Posterior cingulate gyrus (tissue), 11 donors: ENCODE data around the gene TMA7B.
"Not testable (repeated sequence)": the region's sequence is repeated elsewhere in the genome, so short reads cannot be mapped to it uniquely, and the experiment has no call there.

Source experiments
- DNase-seq, 10 donors: peaks; one replicate each; pipeline versions ENCODE4 v3.0.0 to v3.0.0-alpha.2; 2020 to 2021; ENCODE audit warnings: mixed read lengths in 3 of 10
- intact Hi-C: fragments of 100-400 bp; cut with DNase I; formaldehyde crosslinking; loops from one replicate; pipeline ENCODE4 v1.15.1; 2023

TMA7B gene

DNA sequence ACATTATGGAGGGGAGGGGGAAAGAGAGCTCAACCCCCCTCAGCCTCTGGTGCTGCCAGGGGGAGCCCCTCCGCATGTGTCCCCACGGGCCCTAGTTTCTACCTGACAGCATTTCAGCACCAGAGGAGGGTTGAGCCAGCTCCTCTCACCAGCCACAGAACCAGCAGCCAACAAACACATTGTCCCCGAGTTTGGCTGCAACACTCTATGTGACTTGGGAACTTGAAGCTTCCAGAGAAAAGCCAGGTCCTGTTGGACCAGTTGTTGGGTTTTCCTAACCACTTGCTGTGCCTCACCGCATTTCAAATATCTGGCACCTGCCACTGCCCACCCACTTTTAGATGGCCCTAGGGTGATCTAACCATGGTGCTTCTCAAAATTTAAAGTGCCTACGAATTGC lies 13.5 kb downstream of the TMA7B start:
- intact Hi-C loops: no loop called here
- no peak for DNase-seq

DNA sequence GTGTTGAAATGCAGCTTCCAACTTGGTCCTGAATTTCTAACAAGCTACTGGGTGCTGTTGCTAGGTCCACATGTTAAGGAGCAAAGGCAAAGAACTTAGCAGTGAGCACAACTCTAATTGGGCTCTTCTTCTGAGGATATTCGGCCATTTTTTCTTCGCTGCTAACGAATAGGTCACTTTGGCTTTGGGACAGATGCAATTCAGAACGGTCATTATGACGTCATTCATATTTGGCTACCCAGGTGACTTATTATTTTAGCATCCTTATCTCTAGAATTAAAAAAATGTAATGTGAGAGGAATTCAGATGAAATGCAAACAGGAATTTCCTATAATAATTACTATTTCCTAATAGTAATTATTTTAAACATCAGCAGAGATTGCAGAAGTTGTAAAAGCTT lies 13.9 kb downstream of the TMA7B start:
- intact Hi-C loops: no loop called here
- DNase-seq: no peak

GRCh38 chr22:39979048-39979447 lies 18.9 kb downstream of the TMA7B start:
- intact Hi-C loops: no loop called here
- peak in 1 of 10 donors; percentile 16 for DNase-seq

DNA sequence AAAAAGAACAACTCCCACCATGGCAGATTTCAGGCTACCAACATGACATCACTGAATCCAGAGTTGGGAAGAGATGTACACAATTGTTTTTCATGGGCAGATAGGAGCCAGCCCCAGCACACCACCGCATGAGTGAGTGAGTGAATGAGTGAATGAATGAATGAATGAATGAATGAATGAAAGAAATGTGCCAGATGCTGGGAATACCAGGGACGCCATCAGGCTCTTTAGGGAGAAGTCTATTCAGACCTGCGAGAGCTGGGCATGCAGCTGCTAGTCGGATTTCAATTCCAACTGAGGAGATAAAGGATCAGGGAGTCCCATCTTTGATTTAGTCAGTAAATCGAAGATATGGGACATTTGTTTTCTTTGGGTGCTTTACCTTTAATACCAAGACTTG lies 19.3 kb downstream of the TMA7B start:
- intact Hi-C loops: no loop called here

GRCh38 chr22:39980596-39980995 lies 20.4 kb downstream of the TMA7B start:
- DNase-seq: peak in 2 of 10 donors; percentile 30 to 83
- intact Hi-C loops: no loop called here

More for the DNA sequence above, 19.3 kb downstream of the TMA7B start:
- DNase-seq: peak in 1 of 10 donors; percentile 25

GRCh38 chr22:39983346-39983745 lies 23.1 kb downstream of the TMA7B start:
- intact Hi-C loops: no loop called here

GRCh38 chr22:39984006-39984405 lies 23.8 kb downstream of the TMA7B start:
- DNase-seq: no peak
- intact Hi-C loops: no loop called here

More at GRCh38 chr22:39983346-39983745, 23.1 kb downstream of the TMA7B start:
- peak in 1 of 10 donors; percentile 53 for DNase-seq

DNA sequence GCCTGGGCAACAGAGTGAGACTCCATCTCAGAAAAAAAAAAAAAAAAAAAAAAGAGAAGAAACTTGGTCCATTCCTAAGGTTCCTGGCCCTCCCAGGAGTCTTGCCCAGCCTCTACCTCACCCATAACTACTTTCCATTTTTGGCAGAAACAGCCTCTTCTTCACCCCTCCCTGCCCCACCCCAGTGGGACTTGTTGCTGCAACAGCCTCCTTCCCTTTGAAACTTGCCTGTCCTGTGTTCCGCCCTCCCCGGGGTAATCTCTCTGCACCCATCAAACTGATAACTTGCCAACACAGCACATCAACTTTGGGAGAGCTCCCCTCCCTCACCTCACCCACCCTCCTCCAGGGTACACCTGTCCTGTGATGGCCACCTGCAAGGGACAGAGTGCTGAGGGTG lies 24.5 kb downstream of the TMA7B start:
- intact Hi-C loops: no loop called here

DNA sequence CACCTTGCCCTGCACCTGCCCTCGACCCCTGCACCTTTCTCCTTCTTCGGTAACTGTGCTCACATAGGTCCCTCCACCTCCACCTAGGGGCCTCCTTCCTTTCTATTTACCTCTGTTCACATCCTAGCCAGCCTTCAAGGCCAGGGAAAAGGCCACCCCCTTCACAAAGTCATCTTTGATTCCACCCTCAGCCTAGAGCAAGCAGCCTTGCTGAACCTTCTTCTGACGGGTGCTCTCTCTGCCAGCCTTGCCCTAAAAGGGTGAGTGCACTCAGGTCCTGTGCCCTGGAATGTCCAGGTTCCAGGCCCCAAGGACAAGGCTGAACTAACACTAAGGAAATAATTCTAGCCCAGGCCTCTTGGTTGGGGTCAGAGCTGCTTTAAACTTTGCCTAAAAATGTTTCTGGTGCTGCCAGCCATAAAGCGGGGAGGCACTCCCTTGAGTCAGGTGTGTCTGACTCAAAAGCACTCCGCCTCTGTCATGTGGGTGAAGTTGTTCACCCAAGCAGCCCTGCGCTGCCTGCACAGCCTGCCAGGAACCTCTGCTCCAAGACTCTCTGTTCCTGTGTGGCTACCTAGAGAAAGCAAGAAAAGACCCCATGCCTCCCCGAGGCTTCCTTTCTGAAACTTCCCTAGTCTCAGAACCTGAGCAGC lies 25.3 kb downstream of the TMA7B start:
- intact Hi-C loops: no loop called here
- peak in 1 of 10 donors; percentile 65 for DNase-seq

More for the DNA sequence above, 24.5 kb downstream of the TMA7B start:
- no peak for DNase-seq

- intact Hi-C loops: no loop called here
- DNase-seq: peak in 1 of 10 donors; percentile 70
Measured at GRCh38 chr22:39988386-39989114, 28.4 kb downstream of the TMA7B start.

DNA sequence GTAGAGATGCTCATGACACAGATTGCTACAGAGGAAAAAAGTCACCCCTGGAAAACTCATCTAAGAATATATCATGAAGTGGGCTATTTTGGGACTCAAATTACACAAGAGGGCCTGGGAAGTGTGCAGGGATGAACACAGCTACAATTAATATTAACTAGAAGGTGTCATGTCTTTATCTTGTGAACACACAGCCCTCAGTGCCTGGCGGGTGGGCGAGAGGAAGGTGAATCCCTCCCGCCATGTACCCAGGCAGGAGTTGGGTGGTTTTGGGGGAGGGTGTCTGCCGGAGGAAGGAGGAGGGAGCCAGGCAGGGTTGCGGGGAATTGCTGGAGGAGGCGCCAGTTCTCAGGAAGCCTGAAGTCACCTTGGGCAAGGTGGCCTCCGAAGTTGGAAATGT lies 29.4 kb downstream of the TMA7B start:
- peak in 1 of 10 donors; percentile 41 for DNase-seq
- intact Hi-C loops: no loop called here

DNA sequence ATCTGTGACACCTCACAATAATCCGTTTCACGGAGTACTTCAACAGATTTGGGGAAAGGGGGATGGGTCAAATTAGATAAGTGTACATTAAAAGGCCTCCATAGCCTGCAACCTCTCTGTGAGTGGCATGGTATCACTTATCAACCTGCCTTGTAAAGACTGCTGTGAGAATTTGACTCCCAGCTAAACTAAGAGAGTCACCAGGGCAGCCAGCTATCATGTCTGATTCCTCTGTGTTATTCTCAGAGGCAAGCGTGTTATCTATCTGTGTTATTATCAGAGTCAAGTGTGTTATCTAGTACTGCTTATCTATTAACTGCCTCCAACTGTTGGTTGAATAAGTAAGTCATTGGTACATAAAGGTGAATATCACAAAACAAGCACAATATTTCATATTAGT lies 30.5 kb downstream of the TMA7B start:
- no peak for DNase-seq
- intact Hi-C loops: no loop called here

DNA sequence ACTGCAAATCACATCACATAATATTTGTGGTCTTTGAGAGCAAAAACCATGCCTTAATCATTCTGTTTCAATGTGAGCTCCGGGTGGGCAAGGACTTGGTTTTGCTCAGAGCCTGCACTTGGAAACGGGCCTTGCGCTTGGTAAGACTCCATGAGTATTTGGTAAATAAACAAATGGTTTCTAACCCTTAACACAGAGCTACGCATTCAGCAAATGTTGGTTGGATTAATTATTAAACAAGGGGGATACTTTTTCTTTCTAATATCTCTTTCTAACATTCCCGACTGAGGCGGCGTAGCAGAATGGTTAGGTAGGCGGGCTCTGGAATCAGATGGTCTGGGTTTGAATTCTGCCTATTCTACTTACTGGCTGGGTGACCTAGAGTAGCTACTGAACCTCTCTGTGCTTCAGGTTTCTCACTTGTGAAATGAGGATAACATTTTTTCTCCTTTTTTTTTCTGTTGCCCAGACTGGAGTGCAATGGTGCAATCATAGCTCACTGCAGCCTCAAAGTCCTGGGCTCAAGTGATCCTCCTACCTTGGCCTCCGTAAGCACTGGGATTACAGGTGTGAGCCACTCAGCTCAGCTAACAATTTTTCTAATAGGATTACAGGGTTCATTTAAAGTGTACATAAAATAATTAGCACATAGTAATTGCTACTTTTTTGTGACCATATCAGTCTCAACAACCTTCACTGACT lies 31.1 kb downstream of the TMA7B start:
- DNase-seq: peak in 2 of 10 donors; percentile 9 to 12
- intact Hi-C loops: no loop called here

DNA sequence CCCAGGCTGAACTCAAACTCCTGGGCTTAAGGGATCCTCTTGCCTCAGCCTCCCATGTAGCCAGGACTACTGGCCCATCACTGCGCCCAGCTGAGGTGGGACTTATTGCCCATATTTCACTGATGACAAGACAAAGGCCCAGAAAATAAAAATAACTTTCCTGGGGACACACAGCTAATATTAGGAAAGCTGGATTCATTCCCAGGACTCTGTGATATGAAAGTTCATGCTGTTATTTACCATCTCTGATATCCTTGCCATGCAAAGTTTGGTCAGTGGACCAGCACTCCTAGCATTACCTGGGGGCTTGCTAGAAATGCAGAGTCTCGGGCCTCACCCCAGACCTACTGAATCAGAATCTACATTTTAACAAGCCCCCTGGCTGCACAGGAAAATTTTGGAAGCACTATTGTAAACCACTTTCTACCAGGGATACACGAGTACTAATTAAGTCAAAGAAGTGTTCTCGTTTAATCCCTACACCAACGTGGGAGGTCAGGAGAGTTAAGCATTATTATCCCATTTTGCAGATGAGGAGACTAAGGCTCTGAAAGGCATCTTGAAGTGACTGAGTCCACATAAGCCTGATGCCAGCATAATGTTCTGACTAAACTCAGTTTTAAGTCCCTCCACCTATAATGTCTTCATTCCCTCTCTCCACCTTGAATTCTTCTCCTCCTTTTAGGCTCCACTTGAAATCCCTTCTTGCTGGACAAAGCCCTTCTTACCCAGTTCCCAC lies 32.1 kb downstream of the TMA7B start:
- DNase-seq: peak in 1 of 10 donors; percentile 4
- intact Hi-C loops: no loop called here

- intact Hi-C loops: not testable (repeated sequence)
Measured at GRCh38 chr22:39992894-39993293, 32.7 kb downstream of the TMA7B start.

DNA sequence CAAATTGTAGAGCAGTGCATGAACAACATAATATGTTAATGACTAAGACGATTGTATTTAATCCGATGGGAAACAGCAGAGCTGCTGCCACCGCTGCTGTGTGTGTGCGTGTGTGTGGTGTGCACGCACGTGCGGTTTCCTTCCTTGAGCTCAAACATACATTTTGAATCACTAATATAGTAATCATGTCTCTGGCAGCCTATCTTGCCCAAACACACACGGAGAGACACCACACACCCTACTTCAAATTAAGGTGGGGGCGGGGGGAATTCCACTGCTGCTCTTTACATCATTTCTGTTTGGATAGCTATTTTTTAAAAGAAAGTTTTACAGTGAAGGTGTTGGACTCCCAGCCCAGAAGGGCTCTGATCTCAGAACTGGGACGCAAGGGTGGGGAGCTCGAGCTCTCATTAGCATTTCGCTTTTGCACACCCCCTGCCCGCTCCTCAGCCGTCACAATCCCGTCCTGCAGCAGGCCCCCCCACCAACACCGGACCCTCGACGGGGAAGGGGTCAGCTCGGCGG lies 33.9 kb downstream of the TMA7B start:
- intact Hi-C loops: no loop called here
- peak in 2 of 10 donors; percentile 49 for DNase-seq

More at GRCh38 chr22:39992894-39993293, 32.7 kb downstream of the TMA7B start:
- DNase-seq: peak in 2 of 10 donors; percentile 0 to 35

DNA sequence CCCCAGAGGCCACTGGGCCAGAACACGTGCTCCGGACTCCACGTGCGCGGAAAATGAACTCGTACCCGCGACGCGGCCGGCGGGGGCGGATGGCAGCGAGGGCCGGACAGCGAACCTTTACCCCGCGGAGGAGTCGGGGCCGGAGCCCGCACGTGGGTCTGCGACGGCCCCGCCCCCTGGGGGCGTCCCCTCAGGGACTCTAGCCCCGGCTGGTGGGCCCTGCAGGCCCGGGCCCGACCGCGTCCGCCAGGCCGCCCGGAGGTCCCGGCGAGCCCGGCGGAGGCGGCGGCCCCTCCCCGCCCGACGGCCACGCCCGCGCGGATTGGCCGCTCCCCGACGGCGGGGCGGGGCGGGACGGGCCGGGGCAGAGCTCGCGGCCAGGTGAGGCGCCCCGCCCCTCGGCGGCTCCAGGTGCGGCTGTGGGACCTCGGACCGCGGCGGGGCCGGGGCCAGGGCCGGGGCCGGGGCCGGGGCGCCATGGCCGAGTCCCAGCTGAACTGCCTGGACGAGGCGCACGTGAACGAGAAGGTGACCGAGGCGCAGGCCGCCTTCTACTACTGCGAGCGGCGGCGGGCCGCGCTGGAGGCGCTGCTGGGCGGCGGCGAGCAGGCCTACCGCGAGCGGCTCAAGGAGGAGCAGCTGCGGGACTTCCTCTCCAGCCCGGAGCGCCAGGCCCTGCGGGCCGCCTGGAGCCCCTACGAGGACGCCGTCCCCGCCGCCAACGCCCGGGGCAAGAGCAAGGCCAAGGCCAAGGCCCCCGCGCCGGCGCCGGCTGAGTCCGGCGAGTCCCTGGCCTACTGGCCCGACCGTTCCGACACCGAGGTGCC lies 34.6 kb downstream of the TMA7B start, which contains the start of gene FAM83F:
Gene FAM83F (plus strand): TSS at position 389 of the 827 bp plus-strand sequence. CDS start 89 bp downstream, at position 478.
- peak in 2 of 10 donors; percentile 74 to 84 for DNase-seq
- intact Hi-C loops: no loop called here

- intact Hi-C loops: no loop called here
- DNase-seq: peak in 2 of 10 donors; percentile 59 to 72
Measured at GRCh38 chr22:39995393-39996252, 35.4 kb downstream of the TMA7B start.
